ENCODE measurements around the gene DIPK1B.
A peak's percentile ranks its signal among the peaks of the same experiment; 100 is the strongest.

The DIPK1B gene

DNA sequence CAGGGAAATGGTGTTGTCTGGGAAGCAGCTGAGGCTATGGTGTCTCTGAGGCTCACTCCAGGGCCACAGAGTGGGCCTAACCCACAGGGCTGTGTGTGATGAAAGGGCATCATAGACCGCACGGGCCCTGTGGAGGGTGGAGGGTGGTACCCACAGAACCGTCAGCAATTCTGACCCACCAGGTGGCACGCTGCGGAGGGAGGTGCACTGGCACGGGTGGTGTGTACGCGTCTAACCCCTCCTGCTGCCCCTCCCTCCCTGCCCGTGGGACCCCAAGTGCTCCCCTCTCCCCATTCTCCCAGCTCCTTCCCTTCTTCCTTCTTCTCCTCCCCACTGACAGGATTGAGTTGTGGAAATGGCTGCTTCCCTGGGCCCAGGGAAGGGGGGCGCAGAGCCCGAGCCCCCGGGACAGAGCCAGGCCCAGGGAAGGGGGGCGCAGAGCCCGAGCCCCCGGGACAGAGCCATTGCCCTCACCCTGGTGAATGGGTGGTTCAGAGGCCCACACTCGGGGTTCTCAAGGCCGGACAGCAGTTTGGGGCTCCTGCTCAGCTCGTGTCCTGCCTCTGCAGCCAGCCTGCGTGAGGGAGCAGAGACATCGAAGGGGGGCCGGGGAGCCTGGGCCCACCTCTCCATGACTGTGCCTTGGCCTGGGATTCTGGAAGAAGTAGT lies 23.6 kb downstream of the DIPK1B start:
- Histone ChIP-seq H3K4me3 (ENCODE audit: low read depth, low read length) (no peak overlapping the region), H3K27ac (ENCODE audit: extremely low read depth, low read depth, low read length) (no peak overlapping the region), H3K9me3 (ENCODE audit: control insufficient read depth, insufficient read depth, low read depth, low read length) (no peaks in the 10 kb centered on the region), H3K36me3 (ENCODE audit: control insufficient read depth in 2 of 2, insufficient read depth in 1 of 2, low read length in 2 of 2) (no peaks in the 10 kb centered on the region), H3K4me1 (ENCODE audit: control insufficient read depth, insufficient read depth, low read length) (no peaks in the 10 kb centered on the region)
- POLR2A ChIA-PET: interaction anchor here (1.2 to 1.6 kb wide), 2 partner anchors 8 to 9 kb away, joined by 5 to 7 read pairs; no protein-coding TSS in a partner anchor
- TF ChIP-seq ZNF785 (tag by site-specific recombination; IDR thresholded peaks at IDR 0.05) (no peak), ZXDB (tag by site-specific recombination; IDR thresholded peaks at IDR 0.05) (no peak)
- CTCF ChIA-PET: no interaction called here

DNA sequence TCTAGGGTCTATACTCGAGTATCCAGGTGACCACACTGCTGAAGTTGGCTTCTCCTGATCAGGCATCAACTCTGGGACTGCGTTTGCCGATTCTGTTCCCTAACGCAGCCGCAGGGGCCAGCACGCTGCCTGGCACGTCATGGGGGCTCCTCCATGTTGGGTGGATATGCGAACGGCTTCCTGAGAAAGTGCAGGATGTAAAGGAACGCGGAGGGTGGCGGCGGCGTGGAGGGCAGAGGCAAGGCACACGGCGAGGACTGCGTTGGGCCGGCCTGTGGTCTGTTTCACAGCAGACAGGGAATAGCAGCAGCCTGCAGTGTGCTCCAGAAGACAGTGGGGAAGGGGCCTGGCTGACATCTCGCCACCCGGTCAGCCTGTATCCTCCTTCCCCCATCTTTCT lies 26.6 kb downstream of the DIPK1B start:
- H3K4me3 ChIP-seq (ENCODE audit: low read depth, low read length): no peak overlapping the region
- TF ChIP-seq ZNF658 (tag by site-specific recombination; IDR thresholded peaks at IDR 0.05) (no peak), ZNF514 (tag by site-specific recombination; IDR thresholded peaks at IDR 0.05) (no peak), ZSCAN16 (tag by site-specific recombination; IDR thresholded peaks at IDR 0.05) (no peak), ZNF37A (tag by site-specific recombination; IDR thresholded peaks at IDR 0.05) (no peak), ZNF473 (tag by site-specific recombination; IDR thresholded peaks at IDR 0.05) (no peak), ZNF354C (tag by site-specific recombination; IDR thresholded peaks at IDR 0.05; ENCODE audit: borderline replicate concordance, low read depth) (no peak), ZNF10 (tag by site-specific recombination; IDR thresholded peaks at IDR 0.05) (no peak), ZNF792 (tag by site-specific recombination; IDR thresholded peaks at IDR 0.05) (no peak), ZNF621 (tag by site-specific recombination; IDR thresholded peaks at IDR 0.05) (no peak), BCL11B (tag by site-specific recombination; IDR thresholded peaks at IDR 0.05; ENCODE audit: low read depth) (no peak), ZBTB20 (tag by site-specific recombination; IDR thresholded peaks at IDR 0.05) (no peak), ZNF302 (tag by site-specific recombination; IDR thresholded peaks at IDR 0.05; ENCODE audit: low read depth) (no peak), ZNF558 (tag by site-specific recombination; IDR thresholded peaks at IDR 0.05) (no peak)
- TF ChIP-seq, protein P1, sequence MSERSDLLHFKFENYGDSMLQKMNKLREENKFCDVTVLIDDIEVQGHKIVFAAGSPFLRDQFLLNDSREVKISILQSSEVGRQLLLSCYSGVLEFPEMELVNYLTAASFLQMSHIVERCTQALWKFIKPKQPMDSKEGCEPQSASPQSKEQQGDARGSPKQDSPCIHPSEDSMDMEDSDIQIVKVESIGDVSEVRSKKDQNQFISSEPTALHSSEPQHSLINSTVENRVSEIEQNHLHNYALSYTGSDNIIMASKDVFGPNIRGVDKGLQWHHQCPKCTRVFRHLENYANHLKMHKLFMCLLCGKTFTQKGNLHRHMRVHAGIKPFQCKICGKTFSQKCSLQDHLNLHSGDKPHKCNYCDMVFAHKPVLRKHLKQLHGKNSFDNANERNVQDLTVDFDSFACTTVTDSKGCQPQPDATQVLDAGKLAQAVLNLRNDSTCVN (tag by site-specific recombination; optimal IDR thresholded peaks at IDR 0.05): no peak
- POLR2A ChIA-PET: interaction anchor here (1.2 to 1.4 kb wide), 2 partner anchors 9 to 11 kb away, joined by 3 to 10 read pairs; no protein-coding TSS in a partner anchor
- no peaks in the 10 kb centered on the region for H3K4me1 ChIP-seq (ENCODE audit: control insufficient read depth, insufficient read depth, low read length)
- H3K36me3 ChIP-seq (ENCODE audit: control insufficient read depth in 2 of 2, insufficient read depth in 1 of 2, low read length in 2 of 2): no peaks in the 10 kb centered on the region
- H3K9me3 ChIP-seq (ENCODE audit: control insufficient read depth, insufficient read depth, low read depth, low read length): no peaks in the 10 kb centered on the region
- no peak overlapping the region for H3K27ac ChIP-seq (ENCODE audit: extremely low read depth, low read depth, low read length)
- CTCF ChIA-PET: interaction anchor here (1.1 to 1.7 kb wide), 2 partner anchors 9 to 12 kb away, joined by 4 to 7 read pairs; no protein-coding TSS in a partner anchor

DNA sequence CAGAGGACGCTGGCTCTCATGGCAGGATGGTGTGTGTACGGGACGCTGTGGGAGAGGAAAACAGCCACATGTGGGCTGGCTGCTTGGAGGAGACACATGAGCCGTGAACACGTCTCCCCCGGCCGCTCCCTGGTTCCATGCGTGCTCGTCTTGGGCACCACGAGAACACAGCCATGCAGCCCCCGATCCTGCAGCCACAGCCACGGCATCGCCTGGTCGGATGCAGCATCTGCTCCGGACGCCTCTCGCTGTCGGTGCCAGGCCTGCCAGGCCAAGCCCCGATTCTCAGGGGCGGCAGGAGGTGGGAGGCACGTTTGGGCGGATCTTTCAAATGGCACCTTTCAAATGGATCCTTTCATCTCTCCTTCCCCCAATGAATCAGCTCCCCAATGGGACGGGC lies 27.1 kb downstream of the DIPK1B start:
- TF ChIP-seq, protein P2, sequence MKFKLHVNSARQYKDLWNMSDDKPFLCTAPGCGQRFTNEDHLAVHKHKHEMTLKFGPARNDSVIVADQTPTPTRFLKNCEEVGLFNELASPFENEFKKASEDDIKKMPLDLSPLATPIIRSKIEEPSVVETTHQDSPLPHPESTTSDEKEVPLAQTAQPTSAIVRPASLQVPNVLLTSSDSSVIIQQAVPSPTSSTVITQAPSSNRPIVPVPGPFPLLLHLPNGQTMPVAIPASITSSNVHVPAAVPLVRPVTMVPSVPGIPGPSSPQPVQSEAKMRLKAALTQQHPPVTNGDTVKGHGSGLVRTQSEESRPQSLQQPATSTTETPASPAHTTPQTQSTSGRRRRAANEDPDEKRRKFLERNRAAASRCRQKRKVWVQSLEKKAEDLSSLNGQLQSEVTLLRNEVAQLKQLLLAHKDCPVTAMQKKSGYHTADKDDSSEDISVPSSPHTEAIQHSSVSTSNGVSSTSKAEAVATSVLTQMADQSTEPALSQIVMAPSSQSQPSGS (tag by site-specific recombination; IDR thresholded peaks at IDR 0.05; ENCODE audit: low read depth): no peak
- TF ChIP-seq EGR2 (tag by site-specific recombination; IDR thresholded peaks at IDR 0.05; ENCODE audit: low read depth): peak; percentile 43; the same call in 1 of the 2 replicates
- TF ChIP-seq TCF7L2 (IDR thresholded peaks at IDR 0.05; ENCODE audit: borderline replicate concordance, low read depth, low read length): no peak
- TF ChIP-seq ZFHX2 (tag by site-specific recombination; conservative IDR thresholded peaks at IDR 0.05): peak; percentile 40; the same call in 1 of the 2 replicates
- TF ChIP-seq, protein P3, sequence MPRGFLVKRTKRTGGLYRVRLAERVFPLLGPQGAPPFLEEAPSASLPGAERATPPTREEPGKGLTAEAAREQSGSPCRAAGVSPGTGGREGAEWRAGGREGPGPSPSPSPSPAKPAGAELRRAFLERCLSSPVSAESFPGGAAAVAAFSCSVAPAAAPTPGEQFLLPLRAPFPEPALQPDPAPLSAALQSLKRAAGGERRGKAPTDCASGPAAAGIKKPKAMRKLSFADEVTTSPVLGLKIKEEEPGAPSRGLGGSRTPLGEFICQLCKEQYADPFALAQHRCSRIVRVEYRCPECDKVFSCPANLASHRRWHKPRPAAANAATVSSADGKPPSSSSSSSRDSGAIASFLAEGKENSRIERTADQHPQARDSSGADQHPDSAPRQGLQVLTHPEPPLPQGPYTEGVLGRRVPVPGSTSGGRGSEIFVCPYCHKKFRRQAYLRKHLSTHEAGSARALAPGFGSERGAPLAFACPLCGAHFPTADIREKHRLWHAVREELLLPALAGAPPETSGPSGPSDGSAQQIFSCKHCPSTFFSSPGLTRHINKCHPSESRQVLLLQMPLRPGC (tag by site-specific recombination; IDR thresholded peaks at IDR 0.05): no peak
- no peak overlapping the region for H3K27ac ChIP-seq (ENCODE audit: extremely low read depth, low read depth, low read length)
- no peaks in the 10 kb centered on the region for H3K4me1 ChIP-seq (ENCODE audit: control insufficient read depth, insufficient read depth, low read length)
- ChIA-PET POLR2A (interaction anchor here (1.1 kb wide), 1 partner anchor 11 kb away, joined by 5 read pairs; no protein-coding TSS in a partner anchor), CTCF (interaction anchor here (1.1 kb wide), 1 partner anchor 39 kb away, joined by 3 read pairs; no protein-coding TSS in a partner anchor)
- no peaks in the 10 kb centered on the region for H3K36me3 ChIP-seq (ENCODE audit: control insufficient read depth in 2 of 2, insufficient read depth in 1 of 2, low read length in 2 of 2)
- H3K9me3 ChIP-seq (ENCODE audit: control insufficient read depth, insufficient read depth, low read depth, low read length): no peaks in the 10 kb centered on the region
- no peak overlapping the region for H3K4me3 ChIP-seq (ENCODE audit: low read depth, low read length)

Data from HEK293 (cell line).